Hepatocyte (in vitro differentiated cells): Measurements from ENCODE around the gene TNNI3K. TPM values are rescaled to one million over a fixed set of nuclear protein-coding genes. Genes with fewer than 3 reads are reported as not detected.
A peak's percentile ranks its signal among the peaks of the same experiment; 100 is the strongest.

Experiments used
- DNase-seq: peaks from one replicate; pipeline ENCODE4 v3.0.0-alpha.2; 2016; ENCODE audit warnings: low spot score
- H2AFZ ChIP-seq: fragments of 200-600 bp; sonication (generic); 2 replicates; pipeline ENCODE4 v1.6.0; 2016; ENCODE audit warnings: antibody characterized with exemption, mild to moderate bottlenecking
- H3K27ac ChIP-seq: fragments of 200-600 bp; sonication (generic); 2 replicates; pipeline ENCODE4 v1.5.1; 2016; ENCODE audit warnings: mild to moderate bottlenecking
- H3K27me3 ChIP-seq: fragments of 200-600 bp; sonication (generic); 2 replicates; pipeline ENCODE4 v1.6.1; 2016
- H3K36me3 ChIP-seq: fragments of 200-600 bp; sonication (generic); replicated peaks from 2 replicates; pipeline ENCODE4 v1.5.1; 2016; ENCODE audit warnings: low read depth; ENCODE audit not compliant: insufficient read depth
- H3K4me1 ChIP-seq: fragments of 200-600 bp; sonication (generic); 2 replicates; pipeline ENCODE4 v1.5.1; 2016; ENCODE audit warnings: mild to moderate bottlenecking, moderate library complexity; ENCODE audit not compliant: insufficient read depth
- H3K4me2 ChIP-seq: fragments of 200-600 bp; sonication (generic); 2 replicates; pipeline ENCODE4 v1.6.0; 2016
- H3K4me3 ChIP-seq: fragments of 200-600 bp; sonication (generic); 2 replicates; pipeline ENCODE4 v1.5.1; 2016; ENCODE audit warnings: mild to moderate bottlenecking
- H3K79me2 ChIP-seq: fragments of 200-600 bp; sonication (generic); 2 replicates; pipeline ENCODE4 v1.6.0; 2017; ENCODE audit warnings: mild to moderate bottlenecking
- H3K9me2 ChIP-seq: fragments of 200-600 bp; sonication (generic); replicated peaks from 2 replicates; pipeline ENCODE4 v1.6.0; 2017; ENCODE audit warnings: mild to moderate bottlenecking; ENCODE audit not compliant: insufficient read depth
- H3K9me3 ChIP-seq: fragments of 200-600 bp; sonication (generic); 2 replicates; pipeline ENCODE4 v1.5.1; 2016; ENCODE audit warnings: low read depth, mild to moderate bottlenecking
- H4K20me1 ChIP-seq: fragments of 200-600 bp; sonication (generic); 2 replicates; pipeline ENCODE4 v1.6.0; 2016; ENCODE audit warnings: mild to moderate bottlenecking; ENCODE audit not compliant: insufficient read depth, poor library complexity, severe bottlenecking
- CTCF ChIP-seq: fragments of 200-600 bp; sonication (generic); IDR thresholded peaks from 2 replicates; pipeline ENCODE4 v1.5.1; 2016; ENCODE audit warnings: antibody characterized with exemption, mild to moderate bottlenecking; ENCODE audit not compliant: poor library complexity
- EZH2 ChIP-seq: fragments of 200-600 bp; sonication (generic); IDR thresholded peaks from 2 replicates; pipeline ENCODE4 v1.6.1; 2016; ENCODE audit warnings: antibody characterized with exemption, mild to moderate bottlenecking, borderline replicate concordance
- EZH2phosphoT487 ChIP-seq: fragments of 200-600 bp; sonication (generic); IDR thresholded peaks from one replicate; pipeline ENCODE4 v1.6.1; 2018; ENCODE audit warnings: antibody characterized with exemption, mild to moderate bottlenecking, low read depth, moderate library complexity; ENCODE audit not compliant: unreplicated experiment, severe bottlenecking
- WGBS: methylation state at CpG from one replicate; pipeline ENCODE4 v1.1.6; 2016; ENCODE audit warnings: low lambda C conversion rate; ENCODE audit errors: missing lambda C conversion rate; 5-methylcytosine and 5-hydroxymethylcytosine counted together
- polyA plus RNA-seq: library from polyadenylated mRNA; unstranded; fragments of >200 nt; fragmentation: Nextera tagmentation; extraction: Ambion mirVana; gene quantifications from 2 replicates; pipeline ENCODE4 v1.2.1, GENCODE V29; 2016
- total RNA-seq: library from RNA; depleted of rRNA; stranded (reverse); fragments of >200 nt; gene quantifications from 2 replicates; pipeline ENCODE4 v1.2.3, GENCODE V29; 2014

The TNNI3K gene
- total and polyA plus RNA-seq, 2 experiments from 2014 or later, result not detected

DNA sequence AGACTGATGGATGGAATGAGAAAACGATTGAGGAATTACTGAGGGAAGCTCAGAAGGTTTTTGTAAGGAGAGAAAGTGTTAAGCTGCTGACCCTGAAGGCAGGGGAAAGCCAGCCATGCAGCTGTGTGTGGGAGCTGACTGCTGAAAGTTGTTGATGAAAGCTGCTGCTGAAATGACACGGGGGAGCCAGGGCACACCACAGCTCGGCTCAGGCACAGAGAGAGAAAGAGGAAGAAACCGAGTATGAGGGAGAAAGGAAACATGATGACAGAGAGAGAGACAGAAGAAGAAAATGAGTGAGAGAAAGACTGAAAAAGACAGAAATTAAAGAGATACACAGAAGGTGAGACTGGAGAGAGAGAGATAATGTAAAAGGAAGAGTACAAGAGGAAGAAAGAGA lies 161.7 kb downstream of the TNNI3K start:
- DNase-seq, result no peak
- H3K9me2 ChIP-seq, result no peaks in the 10 kb centered on the region
- H3K79me2 ChIP-seq, result no peaks in the 10 kb centered on the region
- no peaks in the 10 kb centered on the region for H3K36me3 ChIP-seq
- H4K20me1 ChIP-seq, result no peaks in the 10 kb centered on the region
- no peaks in the 10 kb centered on the region for H3K27me3 ChIP-seq
- WGBS, result 36% methylated on average over 4 of the region's 4 CpGs
- H2AFZ ChIP-seq, result peak overlapping the region; percentile 35
- TF ChIP-seq CTCF, result no peak
- H3K9me3 ChIP-seq, result no peaks in the 10 kb centered on the region
- H3K4me3 ChIP-seq, result no peak overlapping the region
- H3K4me2 ChIP-seq, result peak overlapping the region; percentile 37
- H3K27ac ChIP-seq, result no peak overlapping the region
- H3K4me1 ChIP-seq, result peaks cover 20% of the 10 kb centered on the region

DNA sequence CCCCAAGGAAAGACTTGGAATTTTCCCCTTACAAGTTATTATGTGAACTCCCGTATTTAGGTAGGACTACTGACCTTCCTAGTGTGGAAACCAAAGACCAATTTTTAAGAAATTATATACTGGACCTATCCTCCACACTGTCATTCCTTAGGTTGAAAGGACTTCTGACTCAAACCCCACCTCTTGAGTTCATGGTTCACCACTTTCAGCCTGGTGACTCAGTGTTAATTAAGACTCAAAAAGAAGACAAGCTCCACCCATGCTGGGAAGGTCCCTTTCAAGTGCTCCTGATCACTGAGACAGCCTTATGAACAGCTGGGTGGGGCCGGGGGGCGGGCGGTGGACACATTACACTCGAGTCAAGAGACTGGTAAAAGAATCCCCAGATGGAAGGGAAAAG lies 164.1 kb downstream of the TNNI3K start:
- H4K20me1 ChIP-seq, result no peaks in the 10 kb centered on the region
- TF ChIP-seq EZH2phosphoT487, result no peak
- H3K9me3 ChIP-seq, result no peaks in the 10 kb centered on the region
- H3K79me2 ChIP-seq, result no peaks in the 10 kb centered on the region
- H3K9me2 ChIP-seq, result no peaks in the 10 kb centered on the region
- H3K4me1 ChIP-seq, result peaks cover 16% of the 10 kb centered on the region
- no peak overlapping the region for H3K27ac ChIP-seq
- no peaks in the 10 kb centered on the region for H3K27me3 ChIP-seq
- H2AFZ ChIP-seq, result no peak overlapping the region
- no peaks in the 10 kb centered on the region for H3K36me3 ChIP-seq
- no peak for DNase-seq
- no peak overlapping the region for H3K4me2 ChIP-seq
- 99% methylated on average over 5 of the region's 5 CpGs for WGBS
- H3K4me3 ChIP-seq, result no peak overlapping the region

- 100% methylated on average over 1 of the region's 1 CpG for WGBS
- no peak for TF ChIP-seq EZH2phosphoT487
- TF ChIP-seq EZH2, result no peak
- TF ChIP-seq CTCF, result no peak
Measured at GRCh38 chr1:74402873-74403272, 167.7 kb downstream of the TNNI3K start.

DNA sequence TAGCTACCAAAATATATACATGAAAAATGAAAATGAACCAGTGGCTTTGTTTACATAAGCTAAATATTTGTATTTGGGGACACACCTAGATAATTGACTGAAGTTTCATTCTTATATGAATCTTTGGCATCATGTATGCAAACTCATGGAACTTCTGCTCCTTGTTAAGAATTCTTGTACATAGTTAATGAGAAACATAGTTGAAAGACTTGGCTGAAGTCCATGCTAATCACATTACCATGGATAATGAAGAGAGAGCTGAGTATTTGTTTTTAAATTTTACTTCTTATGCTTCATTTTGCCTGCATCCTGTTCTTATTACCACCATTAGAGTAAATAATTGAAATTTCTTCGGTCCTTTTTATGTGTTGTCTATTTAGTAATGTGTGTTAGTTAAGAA lies 168.4 kb downstream of the TNNI3K start:
- Histone ChIP-seq H3K36me3 (no peaks in the 10 kb centered on the region), H3K4me2 (no peak overlapping the region), H2AFZ (no peak overlapping the region), H4K20me1 (no peaks in the 10 kb centered on the region), H3K27me3 (no peaks in the 10 kb centered on the region), H3K9me2 (no peaks in the 10 kb centered on the region), H3K4me3 (no peak overlapping the region), H3K9me3 (no peaks in the 10 kb centered on the region), H3K79me2 (no peaks in the 10 kb centered on the region), H3K27ac (no peak overlapping the region), H3K4me1 (no peaks in the 10 kb centered on the region)
- WGBS, result 83% methylated on average over 1 of the region's 1 CpG
- TF ChIP-seq EZH2phosphoT487 (no peak), CTCF (no peak), EZH2 (no peak)
- DNase-seq, result no peak

More at GRCh38 chr1:74402873-74403272, 167.7 kb downstream of the TNNI3K start:
- Histone ChIP-seq H3K27me3 (no peaks in the 10 kb centered on the region), H2AFZ (no peak overlapping the region), H3K27ac (no peak overlapping the region), H3K9me2 (no peaks in the 10 kb centered on the region), H3K4me1 (no peaks in the 10 kb centered on the region), H4K20me1 (no peaks in the 10 kb centered on the region), H3K4me3 (no peak overlapping the region), H3K4me2 (no peak overlapping the region), H3K79me2 (no peaks in the 10 kb centered on the region), H3K36me3 (no peaks in the 10 kb centered on the region), H3K9me3 (no peaks in the 10 kb centered on the region)
- no peak for DNase-seq
